ENCODE measurements around the gene MYO5B.

DNA sequence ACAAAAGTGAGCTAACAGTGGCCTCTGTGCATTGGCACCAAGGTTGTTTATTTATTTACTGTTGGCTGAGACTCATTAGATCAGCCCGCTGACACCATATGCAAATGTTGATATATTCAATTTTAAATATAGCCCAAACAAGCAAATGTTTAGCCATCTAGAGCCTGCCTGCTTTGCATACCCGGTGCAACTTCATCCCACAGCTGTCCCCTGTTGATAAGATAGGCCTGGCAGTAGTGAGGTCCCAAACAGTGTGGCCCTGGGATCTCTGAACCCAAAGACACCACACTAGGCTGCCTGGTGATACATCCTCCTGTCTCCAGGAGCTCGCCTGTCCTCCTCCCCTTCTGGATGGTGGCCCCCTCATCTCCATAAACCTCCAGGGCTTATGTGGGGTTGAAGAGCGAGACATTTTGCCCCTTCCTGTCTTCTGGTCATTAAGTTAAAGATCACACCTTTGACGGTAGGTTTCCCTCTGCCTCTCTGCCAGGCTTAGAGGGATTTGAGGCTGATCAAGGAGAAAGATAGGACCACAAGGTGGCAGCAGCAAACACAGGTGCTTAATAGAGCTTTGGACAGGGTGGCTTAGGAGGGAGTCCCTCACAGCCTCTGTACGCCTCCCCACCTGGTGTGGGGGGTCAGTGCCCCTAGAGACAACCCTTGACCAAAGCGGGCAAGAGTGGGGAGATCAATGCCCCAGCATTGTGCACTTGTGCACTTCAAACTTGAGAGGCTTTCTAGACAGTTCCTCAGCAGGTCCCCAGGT, 23.7 kb upstream of the MYO5B start:
- TF ChIP-seq CTCF (IDR thresholded peaks at IDR 0.05), result peak in 1 of 3 experiments; percentile 23
- no peak for TF ChIP-seq POLR2A (IDR thresholded peaks at IDR 0.05; ENCODE audit: low read depth)
- no peak for TF ChIP-seq EP300 (IDR thresholded peaks at IDR 0.05)
- no peak for TF ChIP-seq POLR2AphosphoS5 (IDR thresholded peaks at IDR 0.05)

Measured in esophagus muscularis mucosa (tissue), 4 donors.